ENCODE results near the gene STXBP5L.
"Not testable (repeated sequence)": the region's sequence is repeated elsewhere in the genome, so short reads cannot be mapped to it uniquely, and the experiment has no call there.

STXBP5L gene

DNA sequence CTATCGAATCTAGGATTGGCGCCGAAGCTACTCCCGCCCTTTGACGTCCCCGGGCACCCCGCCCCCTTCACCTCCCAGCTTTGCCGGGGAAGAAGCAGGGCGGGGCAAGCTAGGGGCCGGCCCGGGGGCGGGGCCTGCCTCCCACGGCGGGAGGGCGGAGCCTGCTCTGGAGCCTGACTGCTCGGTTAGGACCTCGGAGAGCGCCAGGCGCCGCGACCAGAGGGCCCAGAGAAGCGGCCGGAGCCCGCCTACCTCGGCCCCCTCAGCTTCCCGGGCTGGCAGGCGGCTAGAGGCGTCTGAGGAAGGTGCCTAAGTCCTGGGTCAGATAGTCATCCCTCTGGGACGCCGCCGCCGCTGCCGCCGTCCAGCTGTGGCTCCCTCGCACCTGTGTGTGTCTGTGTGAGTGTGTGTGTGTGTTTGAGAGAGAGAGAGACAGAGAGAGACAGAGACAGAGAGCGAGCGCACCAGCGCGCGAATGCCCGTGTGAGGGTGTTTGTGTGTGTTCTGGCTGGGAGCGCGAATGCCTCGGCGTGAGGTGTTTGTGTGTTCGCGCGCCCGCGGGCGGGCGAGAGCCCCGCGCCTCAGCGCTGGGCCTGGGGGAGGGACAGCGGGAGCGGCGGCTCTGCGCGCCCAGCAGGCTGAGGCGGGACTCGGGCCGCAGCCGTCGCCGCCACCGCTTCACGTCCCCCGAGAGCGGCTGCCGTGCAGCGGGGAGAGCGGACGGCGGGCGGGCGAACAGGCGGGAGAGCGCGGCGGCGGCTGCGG is at the start of gene STXBP5L:
TSS of gene STXBP5L (plus strand) at position 176 of the 765 bp plus-strand sequence. CDS start 1,374 bp downstream, outside the sequence.
- DNase-seq: peak; percentile 8 to 94 (median 74)

DNA sequence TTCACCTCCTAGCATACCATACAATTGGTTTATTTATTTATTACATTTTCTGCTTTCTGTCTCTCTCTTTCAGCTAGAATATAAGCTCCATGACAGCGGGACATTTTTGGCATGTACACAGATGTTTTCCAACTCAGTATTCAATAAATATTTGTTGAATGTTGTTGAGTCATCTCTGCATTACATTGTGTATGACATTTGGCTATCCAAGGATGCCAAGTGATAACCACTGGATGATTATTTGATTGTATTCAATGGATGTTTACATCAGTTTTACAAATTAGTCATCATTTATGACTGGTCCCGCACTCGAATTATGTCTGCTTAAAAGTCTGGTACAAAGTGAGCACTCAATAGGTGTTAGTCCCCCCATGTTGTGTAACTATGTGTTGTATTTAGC is 49.5 kb upstream of the STXBP5L start:
- DNase-seq: no peak

GRCh38 chr3:120864541-120864940 is 43.5 kb upstream of the STXBP5L start:
- DNase-seq: no peak

DNA sequence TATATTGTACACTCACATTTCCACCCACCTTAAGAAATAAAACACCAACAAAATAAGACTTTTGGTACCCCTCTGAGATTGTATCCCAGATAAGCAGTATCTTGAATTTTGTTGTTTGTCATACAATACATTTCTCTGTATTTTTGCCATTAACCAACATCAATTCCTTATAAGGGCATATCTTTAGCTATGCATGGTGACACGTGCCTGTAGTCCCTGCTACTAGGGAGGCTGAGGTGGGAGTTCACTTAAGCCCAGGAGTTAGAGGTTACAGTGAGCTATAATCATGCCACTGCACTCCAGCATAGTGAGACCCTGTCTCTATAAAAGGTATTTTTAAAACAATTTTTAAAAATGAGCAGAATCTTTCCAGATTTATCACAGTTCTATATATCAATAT is 32.5 kb upstream of the STXBP5L start:
- DNase-seq: no peak

DNA sequence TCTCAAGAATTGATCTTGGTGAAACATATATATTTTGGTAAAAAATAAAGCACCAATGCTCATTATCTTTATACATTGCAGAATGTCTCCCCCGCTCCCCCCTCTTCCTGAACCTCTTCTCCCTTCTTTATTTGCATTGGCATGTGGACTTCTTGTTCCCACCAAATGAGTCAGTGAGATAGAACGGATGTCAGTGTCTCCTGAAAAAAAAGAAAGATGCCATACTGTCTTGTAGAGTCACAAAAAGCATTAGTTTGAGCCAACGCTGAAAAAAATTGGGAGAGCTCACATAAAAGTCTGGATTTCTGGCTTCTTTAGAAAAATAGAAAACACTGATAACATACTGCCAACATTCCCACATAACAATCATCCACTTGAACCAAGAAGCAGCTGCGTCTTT is 32.0 kb upstream of the STXBP5L start:
- peak in 3 of 58 donors; percentile 1 to 14 (median 14) for DNase-seq

- peak in 11 of 58 donors; percentile 0 to 36 (median 4) for DNase-seq
These were observed 28.6 kb upstream of the STXBP5L start for GRCh38 chr3:120879411-120879810.

DNA sequence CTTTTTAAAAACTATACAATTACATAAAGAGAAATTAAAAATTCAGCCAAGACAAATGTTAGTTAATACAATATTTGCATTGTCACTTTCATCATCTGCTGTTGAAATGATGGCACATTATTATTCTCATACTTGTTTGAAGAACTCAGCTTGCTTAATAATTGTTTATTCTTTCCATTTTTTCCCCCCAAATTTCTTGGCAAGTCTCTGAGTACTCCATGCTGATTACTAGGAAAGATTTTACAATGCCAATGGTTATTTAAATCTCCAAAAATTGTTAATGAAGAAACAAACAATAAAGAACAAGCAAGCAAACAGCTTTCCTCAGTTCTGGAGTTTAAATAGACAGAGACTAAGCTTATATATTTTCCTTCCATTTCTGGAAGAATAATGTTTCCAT is 15.1 kb upstream of the STXBP5L start:
- DNase-seq: no peak

GRCh38 chr3:120894316-120895057 is 13.5 kb upstream of the STXBP5L start:
- no peak for DNase-seq

- not testable (repeated sequence) for DNase-seq
These were observed 6.3 kb upstream of the STXBP5L start for GRCh38 chr3:120901716-120902115.

DNA sequence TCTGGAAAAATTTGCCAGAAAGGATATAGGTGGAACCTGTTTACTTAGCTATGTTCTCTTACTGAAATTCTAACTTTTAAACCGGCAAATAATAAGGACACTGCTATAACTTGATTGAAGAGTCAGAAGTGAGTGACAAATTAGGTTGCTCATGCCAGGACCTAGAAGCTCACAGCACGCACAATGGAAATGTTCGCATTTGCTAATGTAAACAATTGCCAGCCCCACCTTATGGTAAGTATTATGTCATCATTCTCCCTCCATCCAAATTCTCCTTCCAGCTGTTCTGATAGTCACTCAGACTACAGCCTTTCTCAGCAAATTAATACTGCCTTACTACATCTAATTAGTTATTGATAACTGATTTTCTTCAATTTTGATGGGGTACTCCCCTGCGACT is 4.8 kb upstream of the STXBP5L start:
- no peak for DNase-seq

- peak in 1 of 58 donors; percentile 61 for DNase-seq
These were observed 361 bp upstream of the STXBP5L start for GRCh38 chr3:120907659-120908029.

DNA sequence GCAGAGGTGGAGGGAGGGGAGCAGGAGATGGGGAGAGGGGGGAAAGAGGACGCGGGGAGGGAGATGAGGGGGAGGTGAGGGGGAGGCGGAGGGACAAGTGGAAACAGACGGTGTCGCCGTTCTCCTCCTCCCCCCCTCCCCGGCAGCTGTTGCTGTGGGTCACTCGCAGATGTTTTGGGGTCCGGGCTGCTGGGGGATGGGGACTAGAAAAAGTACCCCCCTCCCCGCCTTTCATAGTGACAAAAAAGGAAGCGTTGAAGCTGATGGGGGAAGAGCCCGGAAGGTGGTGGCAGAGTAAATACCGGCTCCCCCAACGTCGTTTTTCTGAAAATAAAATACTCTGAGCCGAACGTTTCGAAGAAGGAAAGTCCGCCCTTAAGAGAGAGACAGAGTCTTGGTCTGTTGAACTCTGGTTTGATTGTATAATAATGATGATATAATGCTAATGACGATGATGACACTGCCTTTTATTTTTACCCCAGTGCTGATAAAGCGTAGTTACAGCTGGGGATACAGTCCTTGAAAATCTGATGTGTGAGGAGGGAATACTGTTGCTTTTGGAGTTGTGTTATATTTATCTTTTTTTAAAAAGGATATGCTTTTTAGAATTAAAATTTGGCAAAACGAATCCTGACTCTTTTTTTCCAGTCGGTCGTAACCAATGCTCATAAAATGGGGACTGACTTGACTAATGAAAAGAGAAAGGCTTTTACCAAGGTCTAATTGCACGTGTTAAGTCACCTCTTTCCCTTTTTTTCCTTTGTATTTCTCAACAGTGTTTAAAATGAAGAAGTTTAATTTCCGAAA is 993 bp downstream of the STXBP5L start:
- peak in 18 of 58 donors; percentile 3 to 58 (median 20) for DNase-seq

DNA sequence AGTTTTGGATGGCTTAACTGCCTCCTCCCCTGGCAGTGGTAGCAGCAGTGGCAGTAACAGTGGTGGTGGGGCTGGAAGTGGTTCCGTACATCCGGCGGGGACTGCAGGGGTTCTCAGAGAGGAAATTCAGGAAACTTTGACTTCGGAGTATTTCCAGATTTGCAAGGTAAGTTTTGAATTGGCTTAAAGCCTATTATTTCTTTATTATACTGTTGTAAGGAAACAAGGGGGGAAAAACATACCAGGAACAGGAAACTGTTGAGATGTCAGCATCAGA is 1.5 kb downstream of the STXBP5L start:
- peak in 4 of 58 donors; percentile 0 to 4 (median 2) for DNase-seq

DNA sequence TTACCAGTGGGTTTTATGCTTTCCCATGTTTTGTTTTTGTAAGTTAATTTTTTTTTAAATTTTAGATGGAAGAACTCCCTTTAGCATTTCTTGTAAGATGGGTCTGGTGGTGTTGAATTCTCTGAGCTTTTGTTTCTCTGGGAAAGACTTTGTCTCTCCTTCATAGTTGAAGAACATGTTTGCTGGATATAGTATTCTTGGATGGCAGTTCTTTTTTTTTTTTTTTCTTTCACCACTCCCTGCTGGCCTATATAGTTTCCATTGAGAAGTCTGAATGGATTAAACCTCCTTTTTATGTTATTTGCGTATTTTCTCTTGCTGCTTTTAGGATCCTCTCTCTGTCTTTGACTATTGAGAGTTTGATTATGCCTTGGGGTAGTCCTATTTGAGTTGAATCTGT is 18.1 kb downstream of the STXBP5L start:
- no peak for DNase-seq

- no peak for DNase-seq
These were observed 21.0 kb downstream of the STXBP5L start for GRCh38 chr3:120928991-120929390.

- no peak for DNase-seq
These were observed 23.6 kb downstream of the STXBP5L start for GRCh38 chr3:120931593-120931992.

- DNase-seq: no peak
These were observed 48.1 kb downstream of the STXBP5L start for GRCh38 chr3:120956143-120956542.

DNA sequence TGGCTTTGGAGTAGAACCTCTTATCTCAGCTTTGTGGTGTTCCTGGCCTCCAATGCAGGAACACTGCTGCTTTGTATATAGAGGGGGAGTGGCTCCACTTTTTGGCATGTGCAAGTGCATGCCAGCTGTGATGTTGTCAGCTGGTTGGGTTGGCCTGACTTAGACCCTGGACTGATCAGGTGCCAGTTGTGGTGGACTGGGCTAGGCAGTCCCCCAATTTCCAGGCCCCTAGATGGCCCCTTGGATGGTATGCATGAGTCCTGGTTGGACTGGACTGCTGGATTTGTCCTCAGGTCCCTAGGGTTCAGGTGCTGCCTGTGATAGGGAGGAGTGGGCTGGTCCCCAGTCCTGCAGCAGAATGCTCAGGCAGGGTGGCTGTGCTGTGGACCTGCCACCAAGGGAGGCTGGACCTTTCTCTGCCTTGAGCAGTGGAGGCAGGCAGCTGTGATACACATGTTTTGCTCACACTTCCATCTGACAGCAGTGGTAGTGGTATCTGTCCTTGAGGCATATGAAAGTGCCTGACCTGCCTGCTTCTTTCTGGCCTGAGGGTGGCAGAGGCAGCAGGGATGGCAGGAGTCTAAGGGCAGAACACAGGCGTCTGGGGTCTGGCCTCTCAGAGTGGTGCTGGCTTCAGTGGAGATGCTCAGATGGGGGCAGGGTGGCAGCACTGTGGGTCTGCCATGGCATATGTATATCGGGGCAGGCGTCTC is 74.8 kb downstream of the STXBP5L start:
- no peak for DNase-seq

- no peak for DNase-seq
These were observed 75.3 kb downstream of the STXBP5L start for GRCh38 chr3:120983321-120983665.

DNA sequence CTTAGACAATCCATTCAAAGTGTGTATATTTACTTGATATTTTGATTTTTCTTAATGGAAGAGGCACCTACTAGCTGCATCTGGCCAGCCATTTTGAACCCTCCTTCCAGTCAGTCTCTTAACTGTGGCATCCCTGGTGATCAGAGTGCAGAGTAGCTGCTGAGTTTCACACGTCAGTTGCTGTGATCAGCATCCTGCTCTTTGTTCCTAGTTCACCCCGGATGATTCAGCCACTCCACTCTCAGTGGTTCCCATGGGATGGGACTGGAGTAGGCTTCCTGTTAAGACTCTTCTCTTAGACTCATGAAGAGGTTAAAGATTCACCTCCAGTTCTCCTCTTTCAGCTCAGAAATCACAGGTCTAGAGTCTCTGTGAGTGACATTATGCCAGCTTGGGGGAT is 75.8 kb downstream of the STXBP5L start:
- no peak for DNase-seq

DNA sequence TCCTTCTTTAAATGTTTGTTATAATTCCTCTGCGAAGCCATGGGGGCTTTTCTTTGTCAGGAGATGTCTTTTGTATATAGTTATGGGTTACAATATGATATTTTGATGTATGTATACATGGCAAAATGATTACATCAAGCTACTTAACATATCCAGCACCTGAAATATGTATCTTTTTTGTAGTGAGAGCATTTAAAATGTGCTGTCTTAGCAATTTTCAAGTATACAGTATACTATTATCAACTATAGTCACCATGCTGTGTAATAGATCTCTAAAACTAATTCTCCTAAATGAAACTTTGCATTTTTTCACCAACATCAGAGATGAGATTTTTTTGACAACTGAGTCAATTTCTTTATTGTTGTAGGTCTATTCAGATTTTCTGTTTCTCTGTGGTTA is 77.2 kb downstream of the STXBP5L start:
- no peak for DNase-seq

- no peak for DNase-seq
These were observed 81.0 kb downstream of the STXBP5L start for GRCh38 chr3:120988994-120989393.
